Measurements from ENCODE around the gene TMEM203.

TMEM203 gene

GRCh38 chr9:137198902-137199283, 6.6 kb downstream of the TMEM203 start:
- DNase-seq (ENCODE audit: low read depth in 1 of 2, low spot score in 1 of 2): no peak
- TF ChIP-seq GABPA (IDR thresholded peaks at IDR 0.05; ENCODE audit: low read depth): no peak
- TF ChIP-seq REST (IDR thresholded peaks at IDR 0.05; ENCODE audit: insufficient replicate concordance, low read depth): no peak
- no peak for TF ChIP-seq POLR2AphosphoS5 (IDR thresholded peaks at IDR 0.05; ENCODE audit: low read depth)
- no peak for TF ChIP-seq SPI1 (IDR thresholded peaks at IDR 0.05; ENCODE audit: borderline replicate concordance, low read depth)
- TF ChIP-seq CTCF (IDR thresholded peaks at IDR 0.05; ENCODE audit: insufficient read depth, low read length): no peak
- Histone ChIP-seq H3K27me3 (ENCODE audit: insufficient read depth, poor library complexity, severe bottlenecking) (no peaks in the 10 kb centered on the region), H3K4me3 (replicated peaks; ENCODE audit: insufficient read depth, low read length) (no peak overlapping the region; the same call in 1 of the 2 replicates), H3K27ac (replicated peaks) (no peak overlapping the region)

- H3K27me3 ChIP-seq (ENCODE audit: insufficient read depth, poor library complexity, severe bottlenecking): no peaks in the 10 kb centered on the region
- H3K4me3 ChIP-seq (replicated peaks; ENCODE audit: insufficient read depth, low read length): no peak overlapping the region
- no peak overlapping the region for H3K27ac ChIP-seq (replicated peaks)
- no peak for DNase-seq (ENCODE audit: low read depth in 1 of 2, low spot score in 1 of 2)
- TF ChIP-seq POLR2AphosphoS5 (IDR thresholded peaks at IDR 0.05; ENCODE audit: low read depth): no peak
- no peak for TF ChIP-seq CTCF (IDR thresholded peaks at IDR 0.05; ENCODE audit: insufficient read depth, low read length)
- no peak for TF ChIP-seq GABPA (IDR thresholded peaks at IDR 0.05; ENCODE audit: low read depth)
- no peak for TF ChIP-seq REST (IDR thresholded peaks at IDR 0.05; ENCODE audit: insufficient replicate concordance, low read depth)
- TF ChIP-seq SPI1 (IDR thresholded peaks at IDR 0.05; ENCODE audit: borderline replicate concordance, low read depth): no peak
These were observed 7.2 kb downstream of the TMEM203 start for GRCh38 chr9:137198051-137198901.

GRCh38 chr9:137195525-137196220, 9.8 kb downstream of the TMEM203 start:
- no peaks in the 10 kb centered on the region for H3K27me3 ChIP-seq (ENCODE audit: insufficient read depth, poor library complexity, severe bottlenecking)
- TF ChIP-seq REST (IDR thresholded peaks at IDR 0.05; ENCODE audit: insufficient replicate concordance, low read depth): no peak
- TF ChIP-seq GABPA (IDR thresholded peaks at IDR 0.05; ENCODE audit: low read depth): no peak
- TF ChIP-seq POLR2AphosphoS5 (IDR thresholded peaks at IDR 0.05; ENCODE audit: low read depth): no peak
- no peak for TF ChIP-seq SPI1 (IDR thresholded peaks at IDR 0.05; ENCODE audit: borderline replicate concordance, low read depth)
- no peak for TF ChIP-seq CTCF (IDR thresholded peaks at IDR 0.05; ENCODE audit: insufficient read depth, low read length)
- no peak overlapping the region for H3K4me3 ChIP-seq (replicated peaks; ENCODE audit: insufficient read depth, low read length)
- DNase-seq (ENCODE audit: low read depth in 1 of 2, low spot score in 1 of 2): no peak
- no peak overlapping the region for H3K27ac ChIP-seq (replicated peaks)

Data from HL-60 (cell line).